ENCODE measurements around the gene MMRN2.
"Not testable (repeated sequence)": the region's sequence is repeated elsewhere in the genome, so short reads cannot be mapped to it uniquely, and the experiment has no call there.

The MMRN2 gene

GRCh38 chr10:86943316-86944030 is 13.9 kb downstream of the MMRN2 start:
- no peak overlapping the region for H3K27ac ChIP-seq (ENCODE audit: low read depth, low read length)
- no peaks in the 10 kb centered on the region for H3K36me3 ChIP-seq (ENCODE audit: insufficient read depth, low read length)
- peaks cover 9% of the 10 kb centered on the region for H3K4me1 ChIP-seq (ENCODE audit: insufficient read depth, low read length)
- peaks cover 0 to 19% of the 10 kb centered on the region in 2 donors for H3K27me3 ChIP-seq (ENCODE audit: control insufficient read depth in 1 of 2, insufficient read depth in 2 of 2, low read length in 2 of 2)
- H3K4me3 ChIP-seq (ENCODE audit: low read depth in 1 of 2, low read length in 2 of 2) = no peak overlapping the region
- H3K9ac ChIP-seq (ENCODE audit: low read length) = no peak overlapping the region
- H3K9me3 ChIP-seq (ENCODE audit: low read length) = no peaks in the 10 kb centered on the region

- Histone ChIP-seq H3K27me3 (ENCODE audit: control insufficient read depth in 1 of 2, insufficient read depth in 2 of 2, low read length in 2 of 2) (peaks cover 0 to 19% of the 10 kb centered on the region in 2 donors), H3K27ac (ENCODE audit: low read depth, low read length) (no peak overlapping the region), H3K9ac (ENCODE audit: low read length) (no peak overlapping the region), H3K4me3 (ENCODE audit: low read depth in 1 of 2, low read length in 2 of 2) (peak overlapping the region in 1 of 2 donors; percentile 39), H3K9me3 (ENCODE audit: low read length) (no peaks in the 10 kb centered on the region), H3K4me1 (ENCODE audit: insufficient read depth, low read length) (peaks cover 9% of the 10 kb centered on the region), H3K36me3 (ENCODE audit: insufficient read depth, low read length) (no peaks in the 10 kb centered on the region)
Observed at GRCh38 chr10:86942441-86943315, 14.7 kb downstream of the MMRN2 start.

DNA sequence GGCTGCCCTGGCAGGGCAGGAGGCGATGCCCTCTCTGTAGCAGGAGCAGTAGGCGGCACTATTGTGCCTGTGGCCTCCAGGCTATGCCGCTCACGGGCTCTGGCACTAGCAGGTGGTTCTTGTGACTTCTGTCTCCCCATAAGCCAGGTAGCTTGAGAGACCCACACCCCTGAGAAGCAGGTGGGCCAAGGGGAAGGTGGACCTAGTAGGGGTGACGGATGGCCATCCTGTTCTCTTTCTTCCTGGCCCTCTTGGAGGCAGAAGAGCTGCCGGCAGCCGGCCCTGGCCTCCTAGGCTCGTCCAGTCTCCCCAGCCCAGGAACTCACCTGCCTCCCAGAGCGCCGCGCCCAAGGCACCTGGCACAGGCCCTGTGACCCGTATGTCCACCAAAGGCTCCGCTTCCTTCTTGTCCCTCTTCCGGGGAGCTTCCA is 15.4 kb downstream of the MMRN2 start:
- H3K9me3 ChIP-seq (ENCODE audit: low read length) = no peaks in the 10 kb centered on the region
- no peaks in the 10 kb centered on the region for H3K36me3 ChIP-seq (ENCODE audit: insufficient read depth, low read length)
- no peak overlapping the region for H3K4me3 ChIP-seq (ENCODE audit: low read depth in 1 of 2, low read length in 2 of 2)
- H3K27me3 ChIP-seq (ENCODE audit: control insufficient read depth in 1 of 2, insufficient read depth in 2 of 2, low read length in 2 of 2) = peaks cover 0 to 19% of the 10 kb centered on the region in 2 donors
- H3K9ac ChIP-seq (ENCODE audit: low read length) = no peak overlapping the region
- peaks cover 9% of the 10 kb centered on the region for H3K4me1 ChIP-seq (ENCODE audit: insufficient read depth, low read length)
- H3K27ac ChIP-seq (ENCODE audit: low read depth, low read length) = no peak overlapping the region

- Histone ChIP-seq H3K9me3 (ENCODE audit: low read length) (no peaks in the 10 kb centered on the region), H3K9ac (ENCODE audit: low read length) (no peak overlapping the region), H3K4me1 (ENCODE audit: insufficient read depth, low read length) (peaks cover 9% of the 10 kb centered on the region), H3K36me3 (ENCODE audit: insufficient read depth, low read length) (no peaks in the 10 kb centered on the region), H3K27ac (ENCODE audit: low read depth, low read length) (no peak overlapping the region), H3K27me3 (ENCODE audit: control insufficient read depth in 1 of 2, insufficient read depth in 2 of 2, low read length in 2 of 2) (peaks cover 0 to 14% of the 10 kb centered on the region in 2 donors), H3K4me3 (ENCODE audit: low read depth in 1 of 2, low read length in 2 of 2) (no peak overlapping the region)
Observed at GRCh38 chr10:86941426-86941825, 16.0 kb downstream of the MMRN2 start.

DNA sequence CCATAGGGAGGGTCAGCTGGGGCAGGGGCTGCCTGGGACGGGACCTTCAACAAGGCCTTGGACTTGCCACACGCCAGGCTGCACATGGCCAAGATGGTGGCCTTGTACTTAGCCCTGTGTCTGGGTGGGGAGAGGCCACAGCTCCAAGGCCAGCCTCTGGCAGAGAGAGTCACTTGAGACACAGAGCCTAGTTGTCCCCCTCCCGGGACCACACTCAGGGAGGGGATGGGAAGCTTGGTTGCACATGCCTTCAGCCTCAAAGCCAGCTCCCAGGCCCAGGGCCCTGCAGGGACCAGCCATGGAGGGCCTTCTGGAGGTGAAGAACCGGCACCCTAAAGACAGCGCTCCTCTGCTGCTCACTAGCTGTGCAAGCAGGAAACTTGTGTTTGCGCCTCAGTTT is 16.7 kb downstream of the MMRN2 start:
- no peak overlapping the region for H3K4me3 ChIP-seq (ENCODE audit: low read depth in 1 of 2, low read length in 2 of 2)
- H3K9ac ChIP-seq (ENCODE audit: low read length) = no peak overlapping the region
- H3K36me3 ChIP-seq (ENCODE audit: insufficient read depth, low read length) = no peaks in the 10 kb centered on the region
- no peaks in the 10 kb centered on the region for H3K9me3 ChIP-seq (ENCODE audit: low read length)
- H3K4me1 ChIP-seq (ENCODE audit: insufficient read depth, low read length) = peaks cover 3% of the 10 kb centered on the region
- H3K27ac ChIP-seq (ENCODE audit: low read depth, low read length) = no peak overlapping the region
- H3K27me3 ChIP-seq (ENCODE audit: control insufficient read depth in 1 of 2, insufficient read depth in 2 of 2, low read length in 2 of 2) = peaks cover 0 to 7% of the 10 kb centered on the region in 2 donors

GRCh38 chr10:86940076-86940475 is 17.3 kb downstream of the MMRN2 start:
- H3K27ac ChIP-seq (ENCODE audit: low read depth, low read length); H3K4me1 ChIP-seq (ENCODE audit: insufficient read depth, low read length); H3K4me3 ChIP-seq (ENCODE audit: low read depth in 1 of 2, low read length in 2 of 2); H3K9me3 ChIP-seq (ENCODE audit: low read length); H3K27me3 ChIP-seq (ENCODE audit: control insufficient read depth in 1 of 2, insufficient read depth in 2 of 2, low read length in 2 of 2); H3K9ac ChIP-seq (ENCODE audit: low read length); H3K36me3 ChIP-seq (ENCODE audit: insufficient read depth, low read length): not testable (repeated sequence)

- H3K9ac ChIP-seq (ENCODE audit: low read length) = no peak overlapping the region
- H3K36me3 ChIP-seq (ENCODE audit: insufficient read depth, low read length) = peaks cover under 1% of the 10 kb centered on the region
- H3K27me3 ChIP-seq (ENCODE audit: control insufficient read depth in 1 of 2, insufficient read depth in 2 of 2, low read length in 2 of 2) = peaks cover 0 to 7% of the 10 kb centered on the region in 2 donors
- H3K4me3 ChIP-seq (ENCODE audit: low read depth in 1 of 2, low read length in 2 of 2) = no peak overlapping the region
- no peaks in the 10 kb centered on the region for H3K4me1 ChIP-seq (ENCODE audit: insufficient read depth, low read length)
- no peaks in the 10 kb centered on the region for H3K9me3 ChIP-seq (ENCODE audit: low read length)
- H3K27ac ChIP-seq (ENCODE audit: low read depth, low read length) = no peak overlapping the region
Observed at GRCh38 chr10:86938260-86938659, 19.2 kb downstream of the MMRN2 start.

- Histone ChIP-seq H3K4me1 (ENCODE audit: insufficient read depth, low read length) (no peaks in the 10 kb centered on the region), H3K27ac (ENCODE audit: low read depth, low read length) (no peak overlapping the region), H3K36me3 (ENCODE audit: insufficient read depth, low read length) (peaks cover 5% of the 10 kb centered on the region), H3K4me3 (ENCODE audit: low read depth in 1 of 2, low read length in 2 of 2) (no peak overlapping the region), H3K9ac (ENCODE audit: low read length) (no peak overlapping the region), H3K9me3 (ENCODE audit: low read length) (no peaks in the 10 kb centered on the region), H3K27me3 (ENCODE audit: control insufficient read depth in 1 of 2, insufficient read depth in 2 of 2, low read length in 2 of 2) (peaks cover 0 to 7% of the 10 kb centered on the region in 2 donors)
Observed at GRCh38 chr10:86937502-86938154, 19.8 kb downstream of the MMRN2 start.

DNA sequence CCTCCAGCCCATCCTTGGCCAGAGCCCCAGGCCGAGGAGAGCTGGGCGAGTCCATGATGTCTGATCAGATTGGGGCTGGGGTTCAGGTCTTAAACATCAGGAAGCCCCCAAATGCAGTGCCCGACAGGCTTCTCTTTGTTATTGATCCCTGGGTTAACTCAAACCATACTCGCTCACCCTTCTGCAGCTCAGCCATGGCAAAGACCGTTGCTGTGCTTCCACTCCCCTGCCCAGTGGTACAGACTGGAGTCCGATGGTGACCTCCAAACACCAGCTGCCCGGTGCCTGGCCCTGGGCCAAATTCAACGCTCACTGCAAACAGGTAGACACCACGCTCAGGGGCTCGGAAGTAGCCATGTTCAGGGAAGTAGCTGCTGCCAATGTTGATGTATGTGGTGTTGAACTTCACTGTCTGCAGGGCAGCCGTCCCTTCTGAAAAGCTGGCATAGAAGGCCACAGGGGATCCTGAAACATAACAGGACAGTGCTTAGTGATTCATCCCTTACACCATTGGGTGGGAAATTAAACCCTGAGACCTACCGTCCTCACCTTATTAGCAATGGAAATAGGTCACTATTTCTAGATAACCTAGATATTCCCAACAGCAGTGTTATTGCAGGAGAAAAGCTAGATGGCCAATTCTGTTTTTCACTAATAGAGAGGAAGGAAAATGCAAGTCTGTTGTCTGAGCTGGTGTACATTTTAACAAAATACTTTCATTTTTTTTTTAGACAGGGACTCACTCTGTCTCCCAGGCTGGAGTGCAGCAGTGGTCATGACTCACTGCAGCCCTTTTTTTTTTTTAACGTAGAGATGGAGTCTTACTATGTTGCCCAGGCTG is 20.5 kb downstream of the MMRN2 start:
- no peak overlapping the region for H3K27ac ChIP-seq (ENCODE audit: low read depth, low read length)

GRCh38 chr10:86934162-86934711 is 23.2 kb downstream of the MMRN2 start:
- not testable (repeated sequence) for H3K27me3 ChIP-seq (ENCODE audit: control insufficient read depth in 1 of 2, insufficient read depth in 2 of 2, low read length in 2 of 2); H3K9ac ChIP-seq (ENCODE audit: low read length); H3K9me3 ChIP-seq (ENCODE audit: low read length); H3K27ac ChIP-seq (ENCODE audit: low read depth, low read length); H3K4me3 ChIP-seq (ENCODE audit: low read depth in 1 of 2, low read length in 2 of 2)
- Histone ChIP-seq H3K4me1 (ENCODE audit: insufficient read depth, low read length) (peaks cover 11% of the 10 kb centered on the region), H3K36me3 (ENCODE audit: insufficient read depth, low read length) (peaks cover 16% of the 10 kb centered on the region)

More for the DNA sequence above, 20.5 kb downstream of the MMRN2 start:
- H3K4me3 ChIP-seq (ENCODE audit: low read depth in 1 of 2, low read length in 2 of 2) = no peak overlapping the region
- H3K9ac ChIP-seq (ENCODE audit: low read length) = no peak overlapping the region
- no peaks in the 10 kb centered on the region for H3K4me1 ChIP-seq (ENCODE audit: insufficient read depth, low read length)
- H3K9me3 ChIP-seq (ENCODE audit: low read length) = no peaks in the 10 kb centered on the region
- peaks cover 0 to 1% of the 10 kb centered on the region in 2 donors for H3K27me3 ChIP-seq (ENCODE audit: control insufficient read depth in 1 of 2, insufficient read depth in 2 of 2, low read length in 2 of 2)
- H3K36me3 ChIP-seq (ENCODE audit: insufficient read depth, low read length) = peaks cover 10% of the 10 kb centered on the region
